ENCODE measurements around the gene KCNK15.

KCNK15 gene

DNA sequence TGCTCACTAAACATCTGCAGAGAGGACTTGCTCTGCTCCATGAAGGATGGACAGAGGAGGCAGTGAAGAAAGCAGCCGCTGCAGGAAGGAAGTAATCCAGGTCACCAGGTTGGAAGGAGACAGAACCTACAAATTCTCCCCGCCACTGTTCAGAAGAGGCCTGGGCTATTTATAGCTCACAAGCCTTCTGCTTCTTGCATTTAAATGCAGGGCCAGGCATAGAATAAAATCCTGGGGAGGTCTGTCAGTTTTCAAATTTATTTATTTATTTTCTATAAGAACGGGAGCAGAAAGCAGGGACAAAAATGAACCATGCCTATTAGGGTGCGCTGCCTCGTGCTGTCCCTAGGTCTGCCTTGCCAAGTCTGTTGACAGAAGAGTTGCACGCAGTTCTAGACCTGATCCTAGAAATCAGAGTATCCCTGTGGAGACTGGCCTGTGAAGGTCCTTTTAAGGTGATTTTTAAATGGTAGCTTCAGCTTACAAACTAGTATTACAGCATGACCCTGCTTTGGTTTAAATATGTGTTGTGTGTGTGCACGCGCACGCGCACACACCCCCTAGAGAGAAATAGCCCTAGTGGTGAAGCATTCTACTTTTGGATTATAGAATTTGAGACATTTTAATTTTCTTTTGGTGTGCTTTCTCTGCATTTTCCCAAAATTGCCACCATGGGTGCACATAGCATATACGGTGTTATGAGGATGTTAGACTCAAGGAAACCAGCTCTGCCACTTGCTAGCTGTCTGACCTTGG, 45.2 kb downstream of the KCNK15 start:
- DNase-seq (ENCODE audit: low spot score) = no peak

DNA sequence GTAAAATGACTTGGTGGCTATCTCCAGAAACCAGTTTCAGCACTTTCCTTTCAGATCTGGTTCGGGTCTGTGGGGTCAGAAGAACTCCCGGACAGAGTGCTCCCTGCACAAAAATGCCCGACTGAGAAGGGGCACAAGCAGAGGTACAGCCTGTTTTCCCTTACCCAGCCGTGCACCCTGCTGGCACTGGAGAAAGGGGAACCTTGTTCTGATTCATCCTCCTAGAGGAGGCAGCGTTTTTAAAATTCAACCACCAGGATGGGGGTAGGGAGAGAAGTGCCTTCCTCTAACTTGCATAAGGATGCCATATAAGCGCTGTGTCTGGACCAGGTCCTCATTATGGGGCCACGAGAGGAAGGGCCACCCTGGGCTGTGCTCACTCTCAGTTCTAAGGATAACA, 47.1 kb downstream of the KCNK15 start:
- DNase-seq (ENCODE audit: low spot score) = no peak

DNA sequence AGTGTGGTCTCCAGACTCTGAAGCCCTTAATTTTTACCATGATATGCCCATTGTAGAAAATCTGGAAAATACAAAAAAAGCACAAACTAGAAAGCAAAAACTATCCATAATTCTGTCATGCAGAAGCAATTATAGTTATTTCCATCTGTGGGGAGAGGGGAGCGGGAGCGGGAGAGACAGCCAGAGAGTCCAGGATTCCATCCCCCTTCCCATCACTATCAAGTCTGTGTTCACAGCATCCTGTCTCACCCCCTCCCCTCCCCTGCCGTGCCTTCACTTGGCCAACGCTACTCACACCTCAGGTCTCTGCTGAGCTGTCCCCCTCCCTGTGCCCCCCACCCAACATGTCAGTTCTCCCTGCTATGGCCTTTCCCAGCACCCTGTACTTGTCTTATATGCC, 50.2 kb downstream of the KCNK15 start:
- no peak for DNase-seq (ENCODE audit: low spot score)

DNA sequence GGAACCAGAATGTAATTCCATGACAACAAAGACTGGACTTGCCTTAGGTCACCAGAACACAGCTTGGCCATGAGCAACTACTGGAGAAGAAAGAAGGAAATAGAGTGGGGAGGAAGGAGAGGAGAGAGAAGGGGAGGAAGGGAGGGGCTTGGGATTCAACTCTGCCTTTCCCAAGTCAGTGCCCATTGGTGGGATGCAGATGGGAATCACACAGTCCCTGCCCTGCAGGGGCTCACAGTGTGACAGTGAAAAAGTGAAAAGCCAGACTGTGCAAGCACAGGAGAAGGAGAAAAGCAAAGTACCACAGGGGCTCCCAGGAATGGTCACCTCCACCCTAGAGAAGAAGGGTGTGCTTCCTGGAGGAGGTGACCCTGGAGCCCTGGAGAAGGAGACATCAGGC, 50.6 kb downstream of the KCNK15 start:
- no peak for DNase-seq (ENCODE audit: low spot score)

DNA sequence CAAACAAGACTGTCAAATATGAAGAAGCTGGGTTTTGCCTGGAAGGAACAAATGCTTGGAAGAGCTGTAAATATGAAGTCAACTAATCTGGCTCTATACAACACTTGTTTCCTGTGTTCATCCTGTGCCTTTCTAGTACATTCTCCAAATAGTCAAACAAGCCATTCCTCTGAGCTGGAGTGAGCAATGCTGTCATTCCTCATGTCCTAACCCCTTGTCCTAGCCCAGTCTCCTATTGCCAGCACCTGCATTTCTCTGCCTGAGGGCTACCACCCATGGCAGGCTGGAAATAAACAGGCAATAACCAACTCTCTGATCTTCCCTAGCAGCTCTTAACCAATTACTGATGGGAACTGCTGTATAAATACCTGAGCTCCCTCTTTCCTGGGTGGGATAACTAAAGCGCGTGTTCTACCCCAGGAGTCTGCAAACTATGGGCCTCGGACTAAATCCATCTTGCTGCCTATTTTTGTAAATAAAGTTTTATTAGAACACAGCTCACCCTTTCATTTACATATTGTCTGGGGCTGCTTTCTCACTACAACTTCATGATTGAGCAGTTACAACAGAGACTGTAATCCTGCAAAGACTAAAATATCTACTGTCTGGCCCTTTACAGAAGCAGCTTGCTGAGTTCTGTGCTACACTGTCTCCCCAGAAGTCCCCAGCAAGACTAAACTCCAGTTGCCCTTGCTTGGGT, 51.2 kb downstream of the KCNK15 start:
- DNase-seq (ENCODE audit: low spot score) = no peak

DNA sequence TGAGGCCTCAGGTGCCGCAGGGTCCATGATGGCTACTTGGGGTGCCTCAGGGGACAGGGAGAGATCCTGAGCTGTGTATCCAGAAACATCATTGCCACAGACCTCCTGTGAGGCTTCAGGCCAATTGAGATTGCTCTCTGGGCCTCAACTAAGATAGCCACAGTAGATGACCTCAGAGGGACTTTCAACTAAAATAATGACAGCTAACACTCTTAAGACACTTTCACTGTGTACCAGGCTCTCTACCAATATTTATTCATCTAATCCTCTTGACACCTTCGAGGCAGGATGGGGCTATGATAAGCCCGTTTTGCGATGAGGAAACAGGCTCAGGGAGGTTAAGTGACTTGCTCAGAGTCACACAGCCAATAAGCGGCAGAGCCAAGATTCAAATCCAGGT, 54.0 kb downstream of the KCNK15 start:
- no peak for DNase-seq (ENCODE audit: low spot score)

DNA sequence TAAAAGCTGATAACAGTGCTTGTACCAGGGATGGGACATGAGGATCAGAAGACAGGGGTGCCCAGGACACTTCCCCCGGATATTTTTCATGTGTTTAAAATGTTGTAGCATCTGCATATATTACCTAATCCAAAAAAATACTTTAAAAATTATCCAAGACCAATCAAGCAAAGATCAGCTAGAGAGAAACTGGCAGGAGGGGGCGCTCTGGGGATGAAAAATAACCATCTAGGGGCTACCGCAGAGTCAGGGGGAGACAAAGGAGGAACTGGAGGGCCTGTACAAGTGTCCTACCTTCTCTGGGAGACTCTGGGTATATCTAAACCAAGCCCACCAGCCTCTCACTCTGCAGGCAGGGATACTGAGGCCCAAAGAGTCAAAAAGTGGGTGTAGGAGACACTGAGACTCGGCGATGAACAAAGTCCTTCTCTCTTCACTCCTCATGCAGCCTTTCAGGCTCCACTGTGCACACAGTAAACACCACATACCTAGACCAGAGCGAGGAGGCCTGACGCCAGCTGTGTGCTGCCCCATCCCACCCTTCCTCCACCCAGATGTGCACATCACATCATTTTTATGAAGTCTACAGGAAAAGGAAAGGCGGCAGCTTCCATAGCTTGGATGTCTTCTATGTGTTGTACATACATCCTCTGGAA, 54.9 kb downstream of the KCNK15 start:
- no peak for DNase-seq (ENCODE audit: low spot score)

Data from kidney tubule cell (primary cell).